8988T (cell line): ENCODE data around the gene CILP2.
A peak's percentile ranks its signal among the peaks of the same experiment; 100 is the strongest.

Source experiments
- DNase-seq: peaks from one replicate; pipeline ENCODE4 v3.0.0; 2011

The CILP2 gene

DNA sequence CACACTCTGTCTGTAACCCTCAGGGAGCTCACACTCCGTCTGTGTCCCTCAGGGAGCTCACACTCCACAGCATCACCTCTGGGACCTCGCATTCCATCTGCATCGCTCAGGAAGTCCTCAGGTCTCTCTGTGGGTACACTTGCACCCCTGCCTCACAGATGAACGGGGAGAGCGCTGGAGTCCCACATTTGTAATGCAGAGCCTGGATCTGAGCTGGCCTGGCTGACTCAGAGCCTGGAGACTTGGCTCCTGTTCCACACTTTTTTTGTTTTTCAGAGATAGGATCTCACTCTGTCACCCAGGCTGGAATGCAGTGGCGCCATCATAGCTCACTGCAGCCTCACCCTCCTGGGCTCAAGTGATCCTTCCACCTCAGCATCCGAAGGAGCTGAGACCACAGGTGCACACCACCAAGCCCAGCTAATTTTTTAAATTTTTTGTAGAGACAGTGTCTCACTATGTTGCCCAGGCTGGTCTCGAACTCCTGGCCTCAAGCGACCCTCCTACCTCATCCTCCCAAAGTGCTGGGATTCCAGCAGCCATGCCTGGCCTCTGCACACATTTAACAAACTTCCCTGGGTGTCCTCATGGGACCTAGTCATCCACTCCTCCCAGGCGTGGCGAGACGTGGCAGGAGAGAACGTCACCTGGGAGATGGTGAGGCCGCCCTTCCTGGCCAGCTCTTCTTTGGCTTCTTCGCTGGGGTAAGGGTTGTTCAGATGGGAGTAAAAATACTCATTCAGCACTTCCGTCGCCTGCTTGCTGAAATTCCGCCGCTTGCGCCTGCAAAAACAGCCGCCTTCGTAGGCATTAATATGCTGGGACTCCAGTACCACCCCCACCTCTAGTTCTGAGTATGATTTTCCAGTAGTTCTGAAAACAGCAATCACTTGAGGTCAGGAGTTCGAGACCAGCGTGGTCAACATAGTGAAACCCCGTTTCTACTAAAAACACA, 31.0 kb downstream of the CILP2 start:
- DNase-seq: no peak

GRCh38 chr19:19570571-19570970, 32.5 kb downstream of the CILP2 start:
- DNase-seq: no peak

- no peak for DNase-seq
Observed at GRCh38 chr19:19571071-19571786, 33.2 kb downstream of the CILP2 start.

DNA sequence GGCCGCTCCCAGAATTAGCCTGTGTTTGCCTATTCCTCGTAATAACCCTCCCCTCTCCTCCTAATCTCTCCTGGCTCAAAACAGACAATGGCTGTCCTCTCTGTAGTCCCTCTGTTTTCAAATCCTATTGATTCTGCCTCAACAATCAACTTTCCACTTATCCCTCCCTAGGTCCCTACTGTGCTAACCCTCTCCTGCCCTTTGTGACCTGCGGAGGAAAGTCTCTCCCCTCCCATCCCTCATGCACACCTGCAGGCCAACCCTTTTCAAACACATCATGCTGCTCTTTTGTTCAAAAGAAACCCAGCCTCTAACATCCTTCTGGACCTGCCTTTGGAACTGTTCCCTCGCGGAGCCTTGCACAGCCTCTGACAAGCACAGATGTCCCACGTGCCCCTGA, 37.3 kb downstream of the CILP2 start:
- DNase-seq: no peak

GRCh38 chr19:19578252-19578651, 40.2 kb downstream of the CILP2 start:
- no peak for DNase-seq

GRCh38 chr19:19579533-19580361, 41.7 kb downstream of the CILP2 start:
- DNase-seq: no peak

DNA sequence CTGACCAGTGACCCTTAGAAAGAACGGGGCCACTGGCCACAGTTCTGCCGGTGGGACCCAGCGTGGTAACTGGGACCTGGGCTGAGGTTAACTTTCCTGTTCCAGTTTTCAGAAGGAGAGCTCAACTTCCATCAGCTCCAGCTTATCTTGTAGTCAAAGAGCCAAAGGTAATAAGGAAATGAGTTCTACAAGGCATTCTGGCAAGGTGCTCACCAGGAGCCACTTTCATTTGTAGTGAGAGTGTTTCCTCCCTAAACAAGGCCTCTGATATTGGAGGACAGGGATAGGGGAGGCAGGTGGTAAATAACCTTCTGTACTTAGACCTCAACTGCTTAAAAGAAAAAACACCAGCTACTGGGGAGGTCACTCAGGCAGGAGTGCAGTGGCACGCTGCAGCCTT, 42.4 kb downstream of the CILP2 start:
- DNase-seq: no peak

DNA sequence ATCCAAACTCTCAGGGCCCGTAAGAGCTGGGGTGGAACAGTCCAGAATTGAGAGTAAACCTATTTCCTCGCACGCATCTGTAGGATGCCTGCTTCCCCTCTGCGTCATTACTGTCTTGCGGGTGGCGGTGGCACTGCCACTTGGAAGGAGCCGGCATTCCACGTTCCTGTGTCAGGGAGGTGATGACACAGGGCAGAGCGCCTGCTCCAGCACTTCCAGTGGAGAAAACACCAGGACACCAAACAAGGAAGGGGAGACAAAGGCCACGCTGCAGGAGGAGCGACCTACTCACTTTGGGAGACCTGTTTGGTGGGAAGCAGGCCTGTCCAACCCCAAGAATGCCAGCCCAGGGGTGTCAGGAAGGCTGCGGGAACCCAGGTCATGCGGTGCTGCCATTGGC, 43.3 kb downstream of the CILP2 start:
- DNase-seq: no peak

DNA sequence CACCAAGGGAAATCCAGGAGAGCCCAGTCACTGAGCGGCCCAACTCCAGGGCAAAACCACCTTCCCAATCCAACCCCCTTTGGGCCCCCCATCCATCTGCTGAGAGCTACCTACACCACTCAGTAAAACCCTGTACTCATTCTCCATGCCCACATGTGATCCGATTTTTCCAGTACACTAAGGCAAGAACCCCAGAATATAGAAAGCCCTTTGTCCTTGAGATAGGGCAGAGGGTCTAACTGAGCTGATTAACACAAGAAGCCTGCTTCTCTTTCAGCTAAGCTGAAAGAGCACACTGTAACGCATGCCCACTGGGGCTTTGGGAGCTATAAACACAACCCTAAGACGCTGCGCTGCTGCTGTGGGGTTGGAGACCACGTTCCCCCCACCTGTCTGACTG, 44.4 kb downstream of the CILP2 start:
- DNase-seq: no peak

GRCh38 chr19:19584356-19584755, 46.3 kb downstream of the CILP2 start:
- no peak for DNase-seq

GRCh38 chr19:19587771-19588170, 49.7 kb downstream of the CILP2 start:
- DNase-seq: no peak

- DNase-seq: no peak
Observed at GRCh38 chr19:19588546-19588945, 50.5 kb downstream of the CILP2 start.

GRCh38 chr19:19591133-19591825, 53.2 kb downstream of the CILP2 start:
- peak; percentile 48 for DNase-seq

GRCh38 chr19:19592690-19593089, 54.6 kb downstream of the CILP2 start:
- no peak for DNase-seq

DNA sequence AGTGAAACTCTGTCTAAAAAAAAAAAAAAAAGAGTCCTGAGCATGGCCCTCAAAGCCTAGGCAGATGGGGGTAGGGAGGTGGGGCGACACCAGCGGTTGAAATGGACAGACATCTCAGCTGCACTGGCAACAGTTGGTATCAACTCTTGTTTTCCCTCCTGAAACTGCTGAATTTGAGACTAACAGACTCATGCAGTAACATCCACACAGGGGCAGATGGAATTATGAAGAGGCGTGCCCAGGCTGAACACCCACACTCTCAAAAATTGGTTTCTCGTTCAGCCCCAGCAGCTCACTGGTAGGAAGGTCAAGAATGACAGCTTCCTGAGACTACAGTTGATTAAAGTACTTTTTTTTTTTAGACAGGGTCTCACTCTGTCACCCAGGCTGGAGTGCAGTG, 56.3 kb downstream of the CILP2 start:
- no peak for DNase-seq

- DNase-seq: no peak
Observed at GRCh38 chr19:19595171-19595701, 57.2 kb downstream of the CILP2 start.
